Esophagus squamous epithelium (tissue), 5 donors: Measurements from ENCODE around the gene ALDH2. TPM values are rescaled to one million over a fixed set of nuclear protein-coding genes. Genes with fewer than 3 reads are reported as not detected.
"Not testable (repeated sequence)": the region's sequence is repeated elsewhere in the genome, so short reads cannot be mapped to it uniquely, and the experiment has no call there.

Source experiments
- DNase-seq: peaks from one replicate; lab custom pipeline; 2025; lab: John Stamatoyannopoulos, UW
- H3K27ac ChIP-seq, 4 donors: fragments of 200-600 bp; sonication (generic); one replicate each; pipeline ENCODE4 v1.5.1; 2016 to 2019; ENCODE audit warnings: mild to moderate bottlenecking in 1 of 4
- H3K27me3 ChIP-seq, 4 donors: fragments of 200-600 bp; sonication (generic); 1 replicate in 3 of 4; 2 replicates in 1 of 4; pipeline versions ENCODE4 v1.5.1 to v1.6.0; 2017 to 2021; ENCODE audit warnings: antibody characterized with exemption in 1 of 4
- H3K36me3 ChIP-seq, 3 donors: fragments of 200-600 bp; sonication (generic); one replicate each; pipeline ENCODE4 v1.5.1; 2016 to 2019
- H3K4me1 ChIP-seq, 3 donors: fragments of 200-600 bp; sonication (generic); one replicate each; pipeline ENCODE4 v1.5.1; 2017 to 2019
- H3K4me3 ChIP-seq, 4 donors: fragments of 200-600 bp; sonication (generic); 1 replicate in 3 of 4; 2 replicates in 1 of 4; pipeline ENCODE4 v1.5.1; 2016 to 2019; ENCODE audit warnings: mild to moderate bottlenecking in 2 of 4, moderate library complexity in 1 of 4
- H3K9me3 ChIP-seq, 3 donors: fragments of 200-600 bp; sonication (generic); one replicate each; pipeline ENCODE4 v1.5.1; 2016 to 2019
- POLR2A ChIP-seq, 4 donors: fragments of 450-650 bp; IDR thresholded peaks; one replicate each; pipeline ENCODE4 v1.6.1; 2017; ENCODE audit warnings: antibody characterized with exemption in 4 of 4, mild to moderate bottlenecking in 4 of 4, moderate library complexity in 3 of 4
- WGBS, 2 donors: methylation state at CpG; one replicate each; pipeline ENCODE4 v1.1.5; 2018; 5-methylcytosine and 5-hydroxymethylcytosine counted together
- intact Hi-C: fragments of 100-400 bp; cut with DNase I; formaldehyde crosslinking; loops from one replicate; pipeline ENCODE4 v1.15.0; 2022
- total RNA-seq, 4 donors: library from RNA; depleted of rRNA; stranded (reverse); fragments of >200 nt; gene quantifications; one replicate each; pipeline ENCODE4 v1.1.0, GENCODE V29; 2016
- TF ChIP-seq, protein P1 (sequence below), 6 experiments: fragments of 450-650 bp in 4 of 6; fragments of 200-600 bp in 2 of 6; sonication (generic) in 2 of 6; IDR thresholded peaks; one replicate each; pipeline ENCODE4 v1.5.1; 2016 to 2019; ENCODE audit warnings: antibody characterized with exemption in 6 of 6, mild to moderate bottlenecking in 4 of 6, moderate library complexity in 4 of 6
- donor health status: DM: yes; HTN: yes; CAD: no.

Gene ALDH2
- total RNA-seq, 4 donors from 2014 or later: 71.8 to 169 (median 104) TPM

- DNase-seq: no peak
- no peak overlapping the region for H3K27ac ChIP-seq
- H3K27me3 ChIP-seq: peaks cover 0 to 19% (median 0%) of the 10 kb centered on the region in 4 donors
- 75 to 92% methylated on average over 2 to 7 of the region's 8 CpGs for WGBS, 2 donors
- no peak for TF ChIP-seq POLR2A (IDR thresholded peaks at IDR 0.05)
- TF ChIP-seq, protein P1, sequence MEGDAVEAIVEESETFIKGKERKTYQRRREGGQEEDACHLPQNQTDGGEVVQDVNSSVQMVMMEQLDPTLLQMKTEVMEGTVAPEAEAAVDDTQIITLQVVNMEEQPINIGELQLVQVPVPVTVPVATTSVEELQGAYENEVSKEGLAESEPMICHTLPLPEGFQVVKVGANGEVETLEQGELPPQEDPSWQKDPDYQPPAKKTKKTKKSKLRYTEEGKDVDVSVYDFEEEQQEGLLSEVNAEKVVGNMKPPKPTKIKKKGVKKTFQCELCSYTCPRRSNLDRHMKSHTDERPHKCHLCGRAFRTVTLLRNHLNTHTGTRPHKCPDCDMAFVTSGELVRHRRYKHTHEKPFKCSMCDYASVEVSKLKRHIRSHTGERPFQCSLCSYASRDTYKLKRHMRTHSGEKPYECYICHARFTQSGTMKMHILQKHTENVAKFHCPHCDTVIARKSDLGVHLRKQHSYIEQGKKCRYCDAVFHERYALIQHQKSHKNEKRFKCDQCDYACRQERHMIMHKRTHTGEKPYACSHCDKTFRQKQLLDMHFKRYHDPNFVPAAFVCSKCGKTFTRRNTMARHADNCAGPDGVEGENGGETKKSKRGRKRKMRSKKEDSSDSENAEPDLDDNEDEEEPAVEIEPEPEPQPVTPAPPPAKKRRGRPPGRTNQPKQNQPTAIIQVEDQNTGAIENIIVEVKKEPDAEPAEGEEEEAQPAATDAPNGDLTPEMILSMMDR (IDR thresholded peaks at IDR 0.05): no peak
- H3K4me1 ChIP-seq: no peaks in the 10 kb centered on the region
- intact Hi-C loops: no loop called here
- H3K9me3 ChIP-seq: no peaks in the 10 kb centered on the region
- no peak overlapping the region for H3K4me3 ChIP-seq
- no peaks in the 10 kb centered on the region for H3K36me3 ChIP-seq
Measured at GRCh38 chr12:111828338-111828979, 61.7 kb downstream of the ALDH2 start.

- H3K36me3 ChIP-seq, DNase-seq, H3K9me3 ChIP-seq, intact Hi-C loops, H3K4me3 ChIP-seq, H3K4me1 ChIP-seq, H3K27ac ChIP-seq: not testable (repeated sequence)
- 83 to 90% methylated on average over 2 to 3 of the region's 3 CpGs for WGBS, 2 donors
- peaks cover 0 to 17% (median 0%) of the 10 kb centered on the region in 4 donors for H3K27me3 ChIP-seq
Measured at GRCh38 chr12:111829635-111830034, 62.9 kb downstream of the ALDH2 start.

DNA sequence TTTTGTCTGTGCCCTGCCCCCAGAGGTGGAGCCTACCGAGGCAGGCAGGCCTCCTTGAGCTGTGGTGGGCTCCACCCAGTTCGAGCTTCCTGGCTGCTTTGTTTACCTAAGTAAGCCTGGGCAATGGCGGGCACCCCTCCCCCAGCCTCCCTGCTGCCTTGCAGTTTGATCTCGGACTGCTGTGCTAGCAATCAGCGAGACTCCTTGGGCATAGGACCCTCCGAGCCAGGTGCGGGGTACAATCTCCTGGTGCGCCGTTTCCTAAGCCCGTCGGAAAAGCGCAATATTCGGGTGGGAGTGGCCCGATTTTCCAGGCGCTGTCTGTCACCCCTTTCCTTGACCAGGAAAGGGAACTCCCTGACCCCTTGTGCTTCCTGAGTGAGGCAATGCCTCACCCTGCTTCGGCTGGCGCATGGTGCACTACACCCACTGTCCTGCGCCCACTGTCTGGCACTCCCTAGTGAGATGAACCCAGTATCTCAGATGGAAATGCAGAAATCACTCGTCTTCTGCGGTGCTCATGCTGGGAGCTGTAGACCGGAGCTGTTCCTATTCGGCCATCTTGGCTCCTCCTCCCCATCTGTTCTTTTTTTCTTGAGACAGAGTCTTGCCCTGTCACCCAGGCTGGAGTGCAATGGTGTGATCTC, 68.1 kb downstream of the ALDH2 start:
- DNase-seq, H3K4me1 ChIP-seq, H3K27me3 ChIP-seq, H3K4me3 ChIP-seq, H3K9me3 ChIP-seq, intact Hi-C loops: not testable (repeated sequence)
- 65 to 86% methylated on average over 16 to 18 of the region's 22 CpGs for WGBS, 2 donors
- peak overlapping the region in 2 of 4 donors; percentile 13 to 49 for H3K27ac ChIP-seq
- H3K36me3 ChIP-seq: peaks cover 0 to 12% (median 0%) of the 10 kb centered on the region in 3 donors

DNA sequence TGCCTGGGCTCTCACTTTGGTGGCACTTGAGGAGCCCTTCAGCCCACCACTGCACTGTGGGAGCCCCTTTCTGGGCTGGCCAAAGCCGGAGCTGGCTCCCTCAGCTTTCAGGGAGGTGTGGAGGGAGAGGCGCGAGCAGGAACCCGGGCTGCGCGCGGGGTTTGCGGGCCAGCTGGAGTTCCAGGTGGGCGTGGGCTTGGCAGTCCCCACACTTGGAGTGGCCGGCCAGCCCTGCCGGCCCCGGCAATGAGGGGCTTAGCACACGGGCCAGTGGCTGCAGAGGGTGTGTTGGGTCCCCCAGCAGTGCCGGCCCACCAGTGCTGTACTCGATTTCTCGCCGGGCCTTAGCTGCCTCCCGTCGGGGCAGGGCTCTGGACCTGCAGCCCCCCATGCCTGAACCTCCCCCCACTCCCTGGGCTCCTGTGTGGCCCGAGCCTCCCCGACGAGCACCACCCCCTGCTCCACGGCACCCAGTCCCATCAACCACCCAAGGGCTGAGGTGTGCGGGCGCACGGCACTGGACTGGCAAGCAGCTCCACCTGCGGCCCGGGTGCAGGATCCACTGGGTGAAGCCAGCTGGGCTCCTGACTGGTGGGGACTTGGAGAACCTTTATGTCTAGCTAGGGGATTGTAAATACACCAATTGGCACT, 68.9 kb downstream of the ALDH2 start:
- 100% methylated on average over 3 of the region's 28 CpGs; no CpG with 5 or more reads in 1 of the 2 donors for WGBS, 2 donors
- peaks cover 0 to 17% (median 0%) of the 10 kb centered on the region in 3 donors for H3K36me3 ChIP-seq
- peak overlapping the region in 2 of 4 donors; percentile 13 to 49 for H3K27ac ChIP-seq
- H3K4me1 ChIP-seq: peaks cover 6 to 10% (median 7%) of the 10 kb centered on the region in 3 donors
- intact Hi-C loops, H3K4me3 ChIP-seq, DNase-seq, H3K9me3 ChIP-seq, H3K27me3 ChIP-seq: not testable (repeated sequence)

DNA sequence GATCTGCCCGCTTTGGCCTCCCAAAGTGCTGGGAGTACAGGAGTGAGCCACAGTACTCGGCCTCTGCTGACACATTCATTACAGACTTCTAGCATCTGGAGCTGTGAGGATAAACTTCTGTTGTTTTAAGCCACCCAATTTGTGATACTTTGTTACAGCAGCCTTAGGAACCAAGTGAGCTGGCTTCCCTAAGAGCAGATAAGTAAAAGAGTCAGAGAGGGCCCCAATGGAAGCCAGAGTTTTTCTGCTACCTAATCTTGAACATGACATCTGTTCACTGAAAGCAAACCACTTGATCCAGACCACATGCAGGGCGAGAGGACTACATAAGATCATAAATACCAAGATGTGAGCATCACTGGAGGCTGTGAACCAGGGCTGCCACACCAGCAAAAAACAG, 71.6 kb downstream of the ALDH2 start:
- Histone ChIP-seq H3K27ac (no peak overlapping the region), H3K36me3 (peaks cover 0 to 17% (median 0%) of the 10 kb centered on the region in 3 donors), H3K9me3 (no peaks in the 10 kb centered on the region), H3K27me3 (peaks cover 0 to 5% (median 0%) of the 10 kb centered on the region in 4 donors), H3K4me3 (no peak overlapping the region), H3K4me1 (peaks cover 14 to 25% (median 15%) of the 10 kb centered on the region in 3 donors)
- DNase-seq: no peak
- 89 to 91% methylated on average over 3 of the region's 3 CpGs for WGBS, 2 donors
- intact Hi-C loops: no loop called here
- no peak for TF ChIP-seq POLR2A (IDR thresholded peaks at IDR 0.05)

- no peak for DNase-seq
- Histone ChIP-seq H3K27ac (peak overlapping the region; percentile 91 to 98 (median 96)), H3K27me3 (no peaks in the 10 kb centered on the region), H3K4me3 (peak overlapping the region; percentile 80 to 93 (median 84)), H3K4me1 (peaks cover 24 to 50% (median 30%) of the 10 kb centered on the region in 3 donors), H3K9me3 (no peaks in the 10 kb centered on the region), H3K36me3 (peaks cover 0 to 25% (median 0%) of the 10 kb centered on the region in 3 donors)
- TF ChIP-seq, protein P1 (IDR thresholded peaks at IDR 0.05): no peak
- TF ChIP-seq POLR2A (IDR thresholded peaks at IDR 0.05): no peak
- WGBS, 2 donors: 27% methylated on average over 11 of the region's 11 CpGs
- intact Hi-C loops: no loop called here
Measured at GRCh38 chr12:111840807-111841206, 74.1 kb downstream of the ALDH2 start.
